RWPE1 (cell line): ENCODE data around the gene CAPN5.

Experiments used
- CTCF ChIA-PET: fragments of 350-600 bp; sonication (Branson Sonifier 250); formaldehyde crosslinking; extraction: SDS; loops from one replicate; lab custom pipeline; 2021; lab: Yijun Ruan, JAX
- POLR2A ChIA-PET: fragments of 400-600 bp; formaldehyde crosslinking; extraction: SDS; loops from one replicate; lab custom pipeline; 2020; ENCODE audit warnings: antibody characterized with exemption; ENCODE audit not compliant: low non-redundant PET; lab: Yijun Ruan, JAX
- DNase-seq: peaks from one replicate; pipeline ENCODE4 v3.0.0; 2012; ENCODE audit warnings: low spot score
- H3K27ac ChIP-seq: fragments of 450-650 bp; 2 replicates; pipeline ENCODE4 v1.5.1; 2017
- CTCF ChIP-seq: fragments of 450-650 bp; conservative IDR thresholded peaks from 2 replicates; pipeline ENCODE4 v1.5.1; 2017; ENCODE audit warnings: low read depth, mild to moderate bottlenecking

Gene CAPN5

GRCh38 chr11:77126861-77127234, 60.1 kb downstream of the CAPN5 start:
- POLR2A ChIA-PET = no interaction called here
- no peak for DNase-seq
- no peak for TF ChIP-seq CTCF
- H3K27ac ChIP-seq = no peak overlapping the region
- CTCF ChIA-PET = interaction anchor here (0.5 to 2.6 kb wide), 34 partner anchors 9 to 888 kb away, joined by 3 to 33 read pairs (median 4); partner anchors contain the start of gene AQP11

GRCh38 chr11:77127235-77127911, 60.6 kb downstream of the CAPN5 start:
- DNase-seq = peak; percentile 50
- no peak overlapping the region for H3K27ac ChIP-seq
- peak; percentile 97 for TF ChIP-seq CTCF
- POLR2A ChIA-PET = no interaction called here
- CTCF ChIA-PET = interaction anchor here (0.5 to 2.6 kb wide), 40 partner anchors 8 to 887 kb away, joined by 3 to 33 read pairs (median 4); partner anchors contain the start of gene AQP11

- H3K27ac ChIP-seq = no peak within 1 kb of the TSS
- CTCF ChIA-PET = interaction anchor here (0.5 to 2.6 kb wide), 24 partner anchors 11 to 491 kb away, joined by 3 to 33 read pairs (median 4); no protein-coding TSS in a partner anchor
- POLR2A ChIA-PET = no interaction called here
- no peak for TF ChIP-seq CTCF
- no peak for DNase-seq
Measured at GRCh38 chr11:77127920-77128691, 61.3 kb downstream of the CAPN5 start, which contains the start of gene MYO7A. Gene MYO7A (plus strand): TSS chr11:77128246. CDS start chr11:77130635, 2,389 bp downstream.

- H3K27ac ChIP-seq = no peak overlapping the region
- ChIA-PET CTCF (interaction anchor here (0.7 to 2.5 kb wide), 3 partner anchors 10 to 901 kb away, joined by 3 to 33 read pairs (median 3); no protein-coding TSS in a partner anchor), POLR2A (no interaction called here)
- no peak for DNase-seq
- TF ChIP-seq CTCF = no peak
Measured at GRCh38 chr11:77129069-77129841, 62.5 kb downstream of the CAPN5 start.

GRCh38 chr11:77129842-77130756, 63.3 kb downstream of the CAPN5 start:
- H3K27ac ChIP-seq = no peak overlapping the region
- CTCF ChIA-PET = interaction anchor here (0.6 kb wide), 1 partner anchor 44 kb away, joined by 3 read pairs; no protein-coding TSS in a partner anchor
- POLR2A ChIA-PET = no interaction called here
- TF ChIP-seq CTCF = no peak
- no peak for DNase-seq
